Esophagus muscularis mucosa (tissue), 4 donors: ENCODE results near the gene CDC37.

ENCODE experiments used
- EP300 ChIP-seq: sonication (generic); formaldehyde crosslinking; IDR thresholded peaks from one replicate; pipeline ENCODE4 v1.6.1; 2017; ENCODE audit warnings: antibody characterized with exemption
- POLR2A ChIP-seq: fragments of 450-650 bp; IDR thresholded peaks from one replicate; pipeline ENCODE4 v1.6.1; 2017; ENCODE audit warnings: antibody characterized with exemption, moderate library complexity, mild to moderate bottlenecking, low read depth
- POLR2AphosphoS5 ChIP-seq, 2 donors: sonication (generic); formaldehyde crosslinking; IDR thresholded peaks; one replicate each; pipeline ENCODE4 v1.6.1; 2017; ENCODE audit warnings: antibody characterized with exemption in 2 of 2
- TF ChIP-seq, protein P1 (sequence below), 3 experiments: fragments of 200-600 bp in 2 of 3; fragments of 450-650 bp in 1 of 3; sonication (generic) in 2 of 3; IDR thresholded peaks; one replicate each; pipeline ENCODE4 v1.5.1; 2017 to 2019; ENCODE audit warnings: antibody characterized with exemption in 3 of 3, mild to moderate bottlenecking in 2 of 3, moderate library complexity in 1 of 3

DNA sequence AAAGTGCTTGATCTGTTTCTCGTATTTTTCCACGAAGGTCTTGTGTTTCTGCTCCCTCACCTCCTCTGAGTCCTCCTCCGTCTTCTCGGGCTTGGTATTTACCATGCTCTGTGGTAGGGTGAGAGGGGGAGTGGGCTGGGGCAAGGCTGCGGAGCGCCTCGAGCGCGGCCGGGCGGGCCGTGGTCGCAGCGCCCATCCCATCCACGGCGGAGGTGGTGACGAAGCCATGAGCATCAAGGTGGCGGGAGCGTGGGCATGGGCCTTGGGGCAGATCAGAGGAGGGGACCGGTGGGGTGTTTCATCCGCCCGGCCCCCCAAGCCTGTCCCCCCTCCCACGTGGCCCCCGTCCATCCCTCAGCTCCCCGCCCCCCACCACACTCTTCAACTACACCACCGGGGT is 7.9 kb downstream of the CDC37 start:
- TF ChIP-seq POLR2A = no peak
- TF ChIP-seq, protein P1, sequence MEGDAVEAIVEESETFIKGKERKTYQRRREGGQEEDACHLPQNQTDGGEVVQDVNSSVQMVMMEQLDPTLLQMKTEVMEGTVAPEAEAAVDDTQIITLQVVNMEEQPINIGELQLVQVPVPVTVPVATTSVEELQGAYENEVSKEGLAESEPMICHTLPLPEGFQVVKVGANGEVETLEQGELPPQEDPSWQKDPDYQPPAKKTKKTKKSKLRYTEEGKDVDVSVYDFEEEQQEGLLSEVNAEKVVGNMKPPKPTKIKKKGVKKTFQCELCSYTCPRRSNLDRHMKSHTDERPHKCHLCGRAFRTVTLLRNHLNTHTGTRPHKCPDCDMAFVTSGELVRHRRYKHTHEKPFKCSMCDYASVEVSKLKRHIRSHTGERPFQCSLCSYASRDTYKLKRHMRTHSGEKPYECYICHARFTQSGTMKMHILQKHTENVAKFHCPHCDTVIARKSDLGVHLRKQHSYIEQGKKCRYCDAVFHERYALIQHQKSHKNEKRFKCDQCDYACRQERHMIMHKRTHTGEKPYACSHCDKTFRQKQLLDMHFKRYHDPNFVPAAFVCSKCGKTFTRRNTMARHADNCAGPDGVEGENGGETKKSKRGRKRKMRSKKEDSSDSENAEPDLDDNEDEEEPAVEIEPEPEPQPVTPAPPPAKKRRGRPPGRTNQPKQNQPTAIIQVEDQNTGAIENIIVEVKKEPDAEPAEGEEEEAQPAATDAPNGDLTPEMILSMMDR (IDR thresholded peaks at IDR 0.05) = no peak
- TF ChIP-seq POLR2AphosphoS5 (IDR thresholded peaks at IDR 0.05) = no peak
- no peak for TF ChIP-seq EP300
